Thyroid gland (tissue), 4 donors: ENCODE results near the gene ERFE. TPM values are rescaled to one million over a fixed set of nuclear protein-coding genes. Genes with fewer than 3 reads are reported as not detected.

Source experiments
- DNase-seq, 2 donors: peaks; one replicate each; pipeline ENCODE4 v3.0.0-alpha.2; 2019
- H3K27ac ChIP-seq, 3 donors: fragments of 200-600 bp; sonication (generic); 1 replicate in 2 of 3; 2 replicates in 1 of 3; pipeline ENCODE4 v1.5.1; 2016 to 2019; ENCODE audit warnings: mild to moderate bottlenecking in 1 of 3, moderate library complexity in 1 of 3
- H3K27me3 ChIP-seq: fragments of 200-600 bp; sonication (generic); one replicate; pipeline ENCODE4 v1.5.1; 2019
- H3K36me3 ChIP-seq, 2 donors: fragments of 200-600 bp; sonication (generic); one replicate each; pipeline ENCODE4 v1.5.1; 2016 to 2019
- H3K4me1 ChIP-seq, 2 donors: fragments of 200-600 bp; sonication (generic); one replicate each; pipeline ENCODE4 v1.5.1; 2017 to 2019
- H3K4me3 ChIP-seq, 3 donors: fragments of 200-600 bp; sonication (generic); replicated peaks in 1 of 3; 1 replicate in 2 of 3; 2 replicates in 1 of 3; pipeline ENCODE4 v1.5.1; 2016; ENCODE audit warnings: mild to moderate bottlenecking in 1 of 3
- H3K9me3 ChIP-seq: fragments of 200-600 bp; sonication (generic); one replicate; pipeline ENCODE4 v1.5.1; 2017
- CTCF ChIP-seq, 6 experiments: fragments of 200-600 bp in 3 of 6; fragments of 450-650 bp in 3 of 6; sonication (generic) in 3 of 6; IDR thresholded peaks; one replicate each; pipeline ENCODE4 v1.5.1; 2016 to 2019; ENCODE audit warnings: antibody characterized with exemption in 6 of 6, mild to moderate bottlenecking in 2 of 6, inconsistent platforms in 1 of 6, moderate library complexity in 1 of 6
- POLR2A ChIP-seq, 2 donors: fragments of 450-650 bp; IDR thresholded peaks; one replicate each; pipeline ENCODE4 v1.6.1; 2017; ENCODE audit warnings: antibody characterized with exemption in 2 of 2, mild to moderate bottlenecking in 2 of 2, moderate library complexity in 1 of 2
- WGBS, 2 donors: methylation state at CpG; one replicate each; pipeline ENCODE4 v1.1.5; 2017; 5-methylcytosine and 5-hydroxymethylcytosine counted together
- intact Hi-C: fragments of 100-400 bp; cut with DNase I; formaldehyde crosslinking; loops from one replicate; pipeline ENCODE4 v1.15.1; 2023
- total RNA-seq, 4 donors: library from RNA; depleted of rRNA; stranded (reverse); fragments of >200 nt; gene quantifications; one replicate each; pipeline ENCODE4 v1.2.3, GENCODE V29; 2016

The ERFE gene
- total RNA-seq, 4 donors from 2014 or later, result 2.8 to 15.3 (median 5.8) TPM

GRCh38 chr2:238130111-238130695, 28.6 kb upstream of the ERFE start:
- no peaks in the 10 kb centered on the region for H3K9me3 ChIP-seq
- intact Hi-C loops, result no loop called here
- H3K27ac ChIP-seq, result no peak overlapping the region
- no peak overlapping the region for H3K4me3 ChIP-seq
- TF ChIP-seq POLR2A (IDR thresholded peaks at IDR 0.05) (no peak), CTCF (IDR thresholded peaks at IDR 0.05) (no peak)
- H3K27me3 ChIP-seq, result no peaks in the 10 kb centered on the region
- H3K36me3 ChIP-seq, result no peaks in the 10 kb centered on the region
- peaks cover 0 to 5% of the 10 kb centered on the region in 2 donors for H3K4me1 ChIP-seq
- DNase-seq, result no peak
- WGBS, 2 donors, result 98 to 100% methylated on average over 1 to 9 of the region's 28 CpGs

- no peak for DNase-seq
- intact Hi-C loops, result no loop called here
- H3K4me1 ChIP-seq, result peaks cover 0 to 5% of the 10 kb centered on the region in 2 donors
- no peak overlapping the region for H3K27ac ChIP-seq
- no peaks in the 10 kb centered on the region for H3K27me3 ChIP-seq
- TF ChIP-seq POLR2A (IDR thresholded peaks at IDR 0.05), result no peak
- no peak for TF ChIP-seq CTCF (IDR thresholded peaks at IDR 0.05)
- no peak overlapping the region for H3K4me3 ChIP-seq
- no peaks in the 10 kb centered on the region for H3K9me3 ChIP-seq
- 67 to 93% methylated on average over 6 to 40 of the region's 68 CpGs for WGBS, 2 donors
- no peaks in the 10 kb centered on the region for H3K36me3 ChIP-seq
These were observed 27.8 kb upstream of the ERFE start for GRCh38 chr2:238130696-238131628.

GRCh38 chr2:238131761-238132462, 26.9 kb upstream of the ERFE start:
- H3K27me3 ChIP-seq, result no peaks in the 10 kb centered on the region
- intact Hi-C loops, result no loop called here
- 94% methylated on average over 10 to 12 of the region's 14 CpGs for WGBS, 2 donors
- peaks cover 0 to 5% of the 10 kb centered on the region in 2 donors for H3K4me1 ChIP-seq
- H3K27ac ChIP-seq, result no peak overlapping the region
- no peak overlapping the region for H3K4me3 ChIP-seq
- no peaks in the 10 kb centered on the region for H3K9me3 ChIP-seq
- DNase-seq, result no peak
- no peaks in the 10 kb centered on the region for H3K36me3 ChIP-seq
- no peak for TF ChIP-seq POLR2A (IDR thresholded peaks at IDR 0.05)
- no peak for TF ChIP-seq CTCF (IDR thresholded peaks at IDR 0.05)

GRCh38 chr2:238132463-238133450, 26.0 kb upstream of the ERFE start:
- intact Hi-C loops, result no loop called here
- Histone ChIP-seq H3K4me3 (no peak overlapping the region), H3K4me1 (no peaks in the 10 kb centered on the region), H3K27me3 (no peaks in the 10 kb centered on the region), H3K27ac (no peak overlapping the region), H3K9me3 (no peaks in the 10 kb centered on the region), H3K36me3 (no peaks in the 10 kb centered on the region)
- TF ChIP-seq POLR2A (IDR thresholded peaks at IDR 0.05) (no peak), CTCF (IDR thresholded peaks at IDR 0.05) (no peak)
- WGBS, 2 donors, result 90 to 95% methylated on average over 20 to 22 of the region's 23 CpGs
- DNase-seq, result no peak
